Measurements from ENCODE around the gene NUCB2.

NUCB2 gene

GRCh38 chr11:17272801-17273200 is 3.7 kb upstream of the NUCB2 start:
- no peak for DNase-seq

DNA sequence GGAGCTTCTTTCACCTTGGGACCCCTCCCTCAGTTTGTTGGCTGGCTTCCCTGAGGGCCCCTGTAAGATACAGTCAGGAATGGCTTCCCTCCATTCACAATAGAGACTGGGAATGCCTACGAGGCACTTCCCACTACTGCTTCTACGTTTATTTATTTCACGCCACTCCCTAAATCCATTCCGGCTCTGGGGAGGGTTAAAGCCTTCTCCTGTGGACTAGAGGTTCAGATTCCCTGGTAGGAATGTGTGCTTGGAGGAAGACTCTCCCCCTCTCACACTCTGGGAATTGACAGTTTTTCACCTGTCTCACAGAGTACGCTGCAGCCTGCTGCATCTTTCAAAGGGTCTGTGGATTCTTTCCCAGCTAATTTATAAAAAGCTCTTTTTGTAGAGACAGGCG is 3.3 kb upstream of the NUCB2 start:
- no peak for DNase-seq

GRCh38 chr11:17273668-17274282 is 2.8 kb upstream of the NUCB2 start:
- no peak for DNase-seq

GRCh38 chr11:17275400-17276235 is 921 bp upstream of the NUCB2 start:
- DNase-seq = no peak

GRCh38 chr11:17277024-17277584 is 565 bp downstream of the NUCB2 start:
- peak; percentile 66 for DNase-seq

- DNase-seq = no peak
Observed at GRCh38 chr11:17280494-17281127, 4.1 kb downstream of the NUCB2 start.

DNA sequence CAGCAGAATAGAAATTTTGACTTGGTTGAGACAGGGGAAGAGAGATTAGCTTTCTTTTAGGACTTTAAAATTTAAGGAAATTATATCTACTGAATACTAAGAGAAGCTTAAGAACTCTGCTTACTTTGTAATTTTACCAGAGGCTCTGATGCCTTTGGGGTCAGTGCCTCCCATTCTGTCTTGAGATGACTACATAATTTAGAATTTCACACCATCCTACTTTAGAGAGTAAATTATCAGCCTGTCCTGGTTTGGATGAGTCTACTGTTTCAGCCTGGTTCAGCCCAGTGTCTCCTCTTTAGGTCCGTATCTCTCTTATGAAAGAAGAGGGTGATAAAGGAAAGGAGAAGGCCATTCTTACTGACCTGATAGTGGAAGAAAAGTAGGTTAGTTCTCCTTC is 9.8 kb downstream of the NUCB2 start:
- DNase-seq = no peak

DNA sequence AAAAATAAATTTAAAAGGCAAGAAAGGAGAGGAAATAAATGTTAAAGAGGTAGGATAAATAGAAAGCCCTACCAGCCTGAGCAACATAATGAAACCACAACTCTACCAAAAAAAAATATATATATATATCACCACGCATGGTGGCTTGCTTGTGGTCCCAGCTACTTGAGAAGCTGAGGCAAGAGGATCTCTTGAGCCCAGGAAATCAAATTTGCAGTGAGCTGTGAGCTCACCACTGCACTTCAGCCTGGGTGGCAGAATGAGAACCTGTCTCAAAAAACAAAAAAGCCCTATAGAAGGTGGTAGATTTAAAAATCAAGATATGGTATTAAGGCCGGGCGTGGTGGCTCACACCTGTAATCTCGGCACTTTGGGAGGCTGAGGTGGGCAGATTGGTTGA is 10.5 kb downstream of the NUCB2 start:
- DNase-seq = no peak

- no peak for DNase-seq
Observed at GRCh38 chr11:17291710-17292109, 15.2 kb downstream of the NUCB2 start.

DNA sequence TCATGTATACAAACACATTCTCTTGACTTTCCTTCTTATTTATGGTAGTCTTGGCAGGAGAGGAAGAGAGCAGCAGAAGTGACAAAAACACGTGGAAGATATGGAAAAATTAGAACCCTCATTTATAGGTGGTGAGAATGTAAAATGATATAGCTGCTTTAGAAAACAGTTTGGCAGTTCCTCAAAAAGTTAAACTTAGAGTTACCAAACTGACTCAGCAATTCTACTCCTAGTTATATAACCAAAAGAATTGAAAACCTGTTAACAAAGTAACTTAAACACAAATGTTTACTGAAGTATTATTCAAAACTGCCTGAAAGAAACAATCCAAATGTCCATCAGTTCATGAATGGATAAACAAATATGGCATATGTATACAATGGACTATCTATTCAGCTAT is 16.8 kb downstream of the NUCB2 start:
- DNase-seq = no peak

DNA sequence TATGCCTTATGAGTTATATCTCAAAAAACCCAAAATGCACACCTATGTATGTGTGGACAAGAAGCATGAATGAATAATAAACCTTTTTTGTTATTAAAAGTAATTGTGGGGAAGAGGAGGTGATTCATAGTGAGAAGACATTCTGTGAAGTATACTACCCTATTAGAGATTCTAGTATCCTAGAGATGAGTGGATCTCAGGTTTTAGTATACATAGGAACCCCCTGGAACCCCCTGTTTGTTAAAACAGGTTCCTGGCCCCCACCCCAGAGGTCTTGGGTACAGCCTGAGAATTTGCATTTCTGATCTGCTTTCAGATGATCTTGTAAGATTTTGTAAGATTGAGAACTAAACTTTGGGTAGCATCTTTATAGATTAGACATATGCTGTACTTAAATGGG is 17.5 kb downstream of the NUCB2 start:
- DNase-seq = no peak

- no peak for DNase-seq
Observed at GRCh38 chr11:17296852-17297559, 20.5 kb downstream of the NUCB2 start.

DNA sequence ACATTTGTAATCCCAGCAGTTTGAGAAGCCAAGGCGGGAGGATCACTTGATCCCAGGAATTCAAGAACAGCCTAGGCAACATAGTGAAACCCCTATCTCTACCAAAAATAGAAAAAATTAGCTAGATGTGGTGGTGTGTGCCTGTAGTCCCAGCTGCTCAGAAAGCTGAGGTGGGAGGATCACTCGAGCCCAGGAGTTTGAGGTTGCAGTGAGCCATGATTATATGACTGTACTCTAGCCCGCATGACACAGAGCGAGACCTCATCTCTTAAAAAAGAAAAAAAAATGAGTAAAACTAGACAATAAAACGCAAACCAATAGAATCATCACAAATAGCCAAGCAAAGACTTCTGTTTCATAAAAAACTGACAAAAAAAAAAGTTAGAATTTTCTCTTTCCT is 21.8 kb downstream of the NUCB2 start:
- no peak for DNase-seq

DNA sequence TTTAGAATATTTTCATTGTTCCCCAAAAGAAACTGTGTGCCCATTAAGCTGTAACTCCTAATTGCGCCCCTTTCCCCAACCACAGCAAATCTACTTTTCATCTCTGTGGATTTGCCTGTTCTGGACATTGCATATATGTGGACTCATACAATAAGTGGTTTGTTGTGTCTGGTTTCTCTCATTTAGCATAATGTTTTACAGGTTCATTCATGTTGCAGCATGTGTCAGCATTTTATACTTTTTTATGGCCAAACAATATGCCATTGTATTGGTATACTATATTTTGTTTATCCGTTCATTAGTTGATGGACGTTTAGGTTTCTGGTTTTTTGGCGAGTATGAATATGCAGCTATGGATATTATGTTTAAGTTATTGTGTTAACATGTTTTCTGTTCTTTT is 23.8 kb downstream of the NUCB2 start:
- no peak for DNase-seq

DNA sequence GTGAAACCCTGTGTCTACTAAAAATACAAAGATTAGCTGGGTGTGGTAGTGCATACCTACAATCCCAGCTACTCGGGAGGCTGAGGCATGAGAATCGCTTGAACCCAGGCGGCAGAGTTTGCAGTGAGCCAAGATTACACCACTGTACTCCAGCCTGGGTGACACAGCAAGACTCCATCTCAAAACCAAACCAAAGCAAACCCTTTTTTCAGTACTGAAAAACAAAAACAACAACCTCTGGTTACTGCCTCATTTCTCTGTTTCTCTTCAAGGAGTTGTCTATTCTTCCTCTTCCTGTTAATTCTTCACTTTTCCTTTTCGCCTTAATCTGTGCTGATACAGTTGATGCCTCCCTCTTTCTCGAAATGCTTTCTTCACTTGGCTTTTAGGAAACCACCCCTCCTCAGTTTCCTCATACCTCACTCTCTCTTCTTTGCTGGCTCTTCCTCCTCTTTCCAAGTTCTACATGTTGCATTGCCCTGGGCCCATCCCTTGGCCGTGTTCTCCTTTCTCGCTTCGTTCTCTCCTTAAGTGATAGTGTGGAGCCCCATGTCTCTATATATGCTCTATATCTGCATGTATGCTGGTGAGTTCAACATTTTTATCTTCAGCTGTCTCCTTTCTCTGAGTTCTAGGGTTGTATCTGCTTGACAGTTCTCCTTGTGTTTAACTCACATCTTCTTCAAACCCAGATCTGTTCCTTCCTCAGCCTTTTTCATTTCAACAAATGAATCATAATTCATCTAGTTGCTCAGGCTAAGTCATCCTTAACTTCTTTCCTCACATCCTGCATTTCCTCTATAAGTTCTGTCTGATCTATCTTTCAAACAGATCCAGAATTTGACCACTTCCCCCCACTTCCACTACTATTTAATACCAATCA is 37.1 kb downstream of the NUCB2 start:
- DNase-seq = no peak

GRCh38 chr11:17314232-17314547 is 37.7 kb downstream of the NUCB2 start:
- DNase-seq = peak; percentile 37

GRCh38 chr11:17314904-17315426 is 38.4 kb downstream of the NUCB2 start:
- DNase-seq = no peak

- DNase-seq = peak; percentile 75
Observed at GRCh38 chr11:17328871-17329494, 52.4 kb downstream of the NUCB2 start.

DNA sequence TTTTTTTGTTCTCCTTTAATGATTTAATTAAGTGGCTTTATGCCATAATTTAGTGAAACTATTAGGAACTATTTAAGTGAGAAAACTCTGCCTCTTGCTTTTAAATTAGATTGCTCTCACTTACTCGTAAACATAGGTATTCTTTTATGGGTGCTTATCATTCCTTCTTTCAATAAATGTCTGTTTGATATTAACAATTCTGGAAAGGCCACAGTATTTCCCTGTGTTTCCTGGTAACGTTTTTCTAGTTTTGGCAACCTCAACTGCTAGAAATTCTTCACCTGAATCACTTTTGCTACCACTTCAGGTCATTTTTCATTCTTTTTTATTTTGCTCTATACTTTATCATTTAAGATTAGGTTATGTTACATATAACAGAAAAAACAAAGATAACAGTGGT is 55.1 kb downstream of the NUCB2 start:
- DNase-seq = no peak

DNA sequence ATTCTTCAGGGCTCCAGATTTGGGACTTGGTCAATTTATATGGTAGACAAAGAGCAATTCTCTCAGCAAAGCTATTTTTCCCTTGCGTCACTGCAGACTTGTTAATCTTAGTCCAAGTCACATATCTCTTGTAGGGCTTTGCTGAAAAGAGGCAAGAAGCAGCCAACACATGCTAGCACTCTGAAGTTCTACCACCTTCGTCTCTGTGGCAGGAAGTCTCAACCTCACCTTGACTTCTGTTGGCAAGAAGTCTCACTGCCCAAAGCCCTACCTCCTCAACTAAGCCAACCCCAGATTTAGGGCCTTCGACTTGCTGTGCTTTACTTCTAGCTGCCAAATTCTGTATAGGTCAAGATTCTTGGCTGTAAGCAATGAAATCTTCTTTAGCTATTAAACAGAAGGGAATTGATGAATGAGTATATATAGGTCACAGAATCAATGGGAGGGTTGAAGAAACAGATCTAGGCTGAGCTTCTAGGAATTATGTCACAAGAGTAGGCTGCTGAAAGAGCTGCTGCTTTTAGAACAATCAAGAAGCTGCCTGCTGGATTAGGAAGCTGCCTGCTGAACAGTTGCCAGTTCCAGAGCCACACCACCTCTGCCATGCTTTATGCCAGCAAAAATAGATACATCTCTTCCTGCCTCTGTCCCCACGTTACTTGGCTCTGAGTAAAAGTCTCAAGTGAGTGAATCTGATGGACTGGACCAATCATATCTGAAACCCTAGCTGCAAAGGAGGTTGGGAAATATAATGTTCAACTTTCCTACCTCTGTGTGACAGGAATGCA is 57.5 kb downstream of the NUCB2 start:
- DNase-seq = no peak

DNA sequence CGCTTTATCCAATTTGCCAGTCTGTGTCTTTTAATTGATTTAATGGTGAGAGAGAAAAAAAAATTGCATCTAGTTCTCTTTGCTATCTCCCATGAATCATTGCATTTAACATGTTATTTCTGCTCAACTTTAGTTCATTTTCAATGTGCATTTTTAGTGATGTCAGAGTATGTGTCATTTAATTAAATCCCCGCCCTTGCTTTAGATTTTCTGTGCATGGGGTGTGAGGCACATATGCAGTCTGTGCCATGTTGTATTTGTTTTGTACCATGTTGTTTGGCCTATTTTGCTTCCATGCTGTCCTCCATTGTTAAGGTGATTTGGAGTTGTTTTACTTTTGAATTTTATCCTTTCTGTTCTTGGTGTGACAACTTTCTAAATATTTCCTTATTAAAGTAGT is 66.7 kb downstream of the NUCB2 start:
- no peak for DNase-seq
